ENCODE data around the gene CAMK1D. TPM values are rescaled to one million over a fixed set of nuclear protein-coding genes. Genes with fewer than 3 reads are reported as not detected.

Gene CAMK1D

Small RNA genes within 50 kb of the gene (small RNA-seq; reads per million reads assigned to genes)
- gene MIR4480 (ENCODE audit: insufficient read depth) = not detected
- gene MIR548Q (ENCODE audit: insufficient read depth) = not detected
- not detected for gene RF00279 (ENCODE audit: insufficient read depth)
- gene RN7SL198P (ENCODE audit: insufficient read depth) = not detected
- not detected for gene RNU6ATAC39P (ENCODE audit: insufficient read depth)
